HG02678 (cell line): ENCODE measurements around the gene MRPL36.

Experiments used
- ATAC-seq: cut with Tn5 transposase; IDR thresholded peaks from one replicate; pipeline ENCODE4 v1.9.1; 2021; ENCODE audit warnings: mild to moderate bottlenecking, moderate library complexity; ENCODE audit not compliant: unreplicated experiment

Gene MRPL36

DNA sequence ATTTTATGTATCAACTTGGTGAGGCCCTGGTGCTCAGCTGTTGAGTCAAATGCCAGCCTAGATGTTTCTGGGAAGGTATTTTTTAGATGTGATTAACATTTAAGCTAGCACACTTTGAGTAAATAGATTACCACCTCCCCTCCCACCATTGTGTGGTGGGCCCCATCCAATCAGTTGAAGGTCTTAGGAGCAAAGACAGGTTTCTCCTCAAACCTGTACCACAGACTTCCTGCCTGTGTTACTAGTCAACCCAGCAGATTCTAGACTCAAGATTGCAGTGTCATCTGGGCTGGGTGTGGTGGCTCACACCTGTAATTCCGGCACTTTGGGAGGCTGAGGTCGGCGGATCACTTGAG, 33.8 kb downstream of the MRPL36 start:
- no peak for ATAC-seq

DNA sequence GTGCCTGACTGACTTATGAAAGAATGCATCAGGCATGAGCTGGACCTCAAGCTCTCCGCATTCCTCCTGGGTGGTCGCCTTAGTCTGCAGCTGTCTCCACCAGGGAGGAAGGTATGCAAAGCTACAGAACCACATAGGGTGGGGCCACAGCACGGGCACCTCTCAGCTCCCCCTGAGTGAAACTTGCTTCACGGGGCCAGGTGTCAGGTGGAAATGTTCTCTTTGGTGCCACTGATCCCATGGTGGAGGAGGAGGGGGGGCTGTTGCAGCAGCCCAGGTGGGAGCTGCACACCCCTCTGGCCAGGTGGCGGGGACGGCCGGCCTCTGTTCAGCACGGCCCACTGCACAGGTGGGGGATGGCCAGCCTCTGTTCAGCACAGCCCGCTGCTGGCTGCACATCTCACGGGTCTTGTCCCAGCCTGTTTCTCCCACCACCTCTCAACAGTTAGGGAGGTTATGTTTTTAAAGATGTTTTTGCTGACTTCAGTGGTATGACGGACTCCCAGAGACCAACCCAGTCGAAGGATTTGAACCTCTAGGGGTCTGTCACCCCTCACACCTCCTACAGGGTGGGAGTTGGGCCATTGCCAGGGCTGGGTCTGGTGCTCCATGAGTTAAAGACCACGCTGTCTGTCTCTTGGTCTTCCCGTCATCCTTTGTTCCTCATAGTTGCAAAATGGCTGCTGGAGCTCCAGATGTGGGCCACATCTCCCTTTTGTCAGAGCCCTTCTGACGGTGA, 34.3 kb downstream of the MRPL36 start:
- ATAC-seq, result peak; percentile 37

DNA sequence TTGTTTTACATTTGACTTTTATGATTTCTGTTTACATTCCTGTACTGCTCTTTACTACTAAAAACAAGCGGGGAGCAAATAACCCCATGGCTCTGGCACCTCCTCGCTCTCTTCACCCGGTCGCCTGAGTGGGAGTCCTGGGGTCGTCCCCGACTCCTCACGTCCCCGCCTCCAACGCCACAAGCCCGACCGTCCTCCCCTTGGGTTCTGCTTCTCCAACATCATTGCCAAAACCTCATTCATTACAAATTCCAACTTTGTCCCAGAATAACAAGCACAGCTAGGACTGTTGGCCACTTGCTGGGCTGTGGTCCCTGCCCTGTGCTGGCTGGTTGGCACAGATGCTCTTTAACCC, 35.1 kb downstream of the MRPL36 start:
- ATAC-seq, result no peak

DNA sequence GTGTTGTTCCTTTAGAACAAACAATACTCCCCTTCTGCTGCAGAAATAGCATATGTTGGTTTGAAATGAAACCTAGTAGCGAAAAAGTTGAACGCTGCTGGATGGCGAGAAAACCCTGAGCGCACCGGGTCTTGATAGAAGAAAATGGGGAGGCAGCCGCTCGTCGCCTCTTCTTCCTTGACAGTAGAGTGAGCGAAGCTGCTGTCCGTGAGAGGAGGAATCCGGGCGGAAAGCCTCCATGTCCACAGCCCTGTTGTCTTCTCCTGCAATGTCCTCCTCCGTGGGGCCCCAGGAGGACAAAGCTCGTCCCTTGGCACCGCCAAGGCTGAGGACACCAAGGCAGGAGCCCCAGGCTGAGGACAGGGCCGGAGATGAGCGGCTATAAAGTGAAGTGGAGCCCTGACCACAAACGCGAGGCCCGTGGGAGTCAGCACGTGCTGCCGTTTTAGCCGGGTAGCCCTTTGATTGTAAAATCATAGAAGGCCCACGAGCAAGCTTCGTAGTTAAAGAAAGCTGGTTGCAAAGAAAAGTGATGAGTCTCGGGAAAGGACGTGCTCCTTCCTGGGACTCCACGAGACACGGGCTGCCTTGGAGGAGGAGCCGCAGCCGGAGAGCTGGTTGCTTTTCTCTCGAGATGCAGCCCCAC, 35.6 kb downstream of the MRPL36 start:
- no peak for ATAC-seq

GRCh38 chr5:1763548-1763911, 36.1 kb downstream of the MRPL36 start:
- no peak for ATAC-seq

DNA sequence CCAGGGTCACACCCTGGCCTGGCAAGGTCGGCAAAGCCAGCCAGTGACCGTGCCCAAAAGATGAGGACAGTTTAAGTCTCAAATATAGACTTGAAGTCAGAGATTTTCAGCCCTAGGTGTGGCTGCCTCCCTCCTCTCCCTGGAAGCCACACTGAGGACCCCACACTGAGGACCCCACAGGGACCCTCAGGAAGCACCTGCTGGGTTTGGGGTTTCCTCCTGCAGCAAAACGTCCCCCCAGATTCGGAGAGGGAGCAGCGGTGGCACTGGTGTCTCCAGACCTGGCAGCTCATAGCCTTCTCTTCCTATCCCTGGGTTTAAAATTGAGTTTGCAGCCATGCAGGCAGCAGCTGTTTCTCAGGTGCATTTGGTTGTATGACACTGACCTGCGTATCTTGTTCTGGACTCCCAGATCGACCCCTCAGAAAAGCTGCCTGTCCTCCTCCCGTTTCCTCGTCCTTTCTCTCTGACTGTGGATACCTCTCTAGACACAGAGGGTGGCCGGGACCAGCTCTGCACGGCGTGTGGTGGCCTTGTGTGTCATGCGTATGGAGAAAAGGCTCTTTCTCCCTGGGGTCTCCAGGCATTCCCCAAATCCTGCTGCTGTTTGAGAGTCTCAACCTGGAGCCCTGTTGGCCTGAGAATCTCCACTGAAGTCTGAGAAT, 36.6 kb downstream of the MRPL36 start:
- no peak for ATAC-seq

- no peak for ATAC-seq
Observed at GRCh38 chr5:1762121-1762882, 37.3 kb downstream of the MRPL36 start.

GRCh38 chr5:1761453-1761755, 38.2 kb downstream of the MRPL36 start:
- no peak for ATAC-seq

GRCh38 chr5:1760656-1761452, 38.8 kb downstream of the MRPL36 start:
- no peak for ATAC-seq

- no peak for ATAC-seq
Observed at GRCh38 chr5:1760231-1760630, 39.4 kb downstream of the MRPL36 start.

DNA sequence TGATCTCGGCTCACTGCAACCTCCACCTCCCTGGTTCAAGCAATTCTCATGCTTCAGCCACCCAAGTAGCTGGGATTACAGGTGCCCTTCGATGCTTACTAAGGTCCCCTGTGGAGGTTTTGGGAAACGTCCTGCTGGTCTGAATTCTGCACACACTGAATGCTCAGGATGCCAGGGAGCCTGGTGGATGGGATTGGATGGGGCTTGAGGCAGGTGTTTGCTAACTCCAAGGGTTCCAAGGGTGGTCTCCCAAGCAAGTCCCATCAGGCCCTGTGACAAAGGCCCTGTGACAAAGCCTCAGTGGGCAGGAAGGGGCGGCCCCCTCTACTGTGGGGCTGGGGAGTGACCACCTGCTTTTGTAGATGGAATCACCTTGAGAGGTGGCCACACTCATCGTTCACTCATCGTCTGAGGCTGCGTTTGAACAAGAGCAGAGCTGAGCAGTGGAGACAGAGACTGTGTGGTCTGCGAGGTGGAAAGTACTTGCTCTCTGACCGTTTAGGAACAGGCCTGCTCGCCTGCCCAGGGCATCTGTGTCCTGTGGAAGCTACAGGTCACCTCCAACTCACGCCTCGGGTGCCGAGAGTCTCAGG, 40.2 kb downstream of the MRPL36 start:
- no peak for ATAC-seq

GRCh38 chr5:1758574-1758973, 41.1 kb downstream of the MRPL36 start:
- no peak for ATAC-seq

GRCh38 chr5:1757511-1757910, 42.1 kb downstream of the MRPL36 start:
- ATAC-seq, result no peak

DNA sequence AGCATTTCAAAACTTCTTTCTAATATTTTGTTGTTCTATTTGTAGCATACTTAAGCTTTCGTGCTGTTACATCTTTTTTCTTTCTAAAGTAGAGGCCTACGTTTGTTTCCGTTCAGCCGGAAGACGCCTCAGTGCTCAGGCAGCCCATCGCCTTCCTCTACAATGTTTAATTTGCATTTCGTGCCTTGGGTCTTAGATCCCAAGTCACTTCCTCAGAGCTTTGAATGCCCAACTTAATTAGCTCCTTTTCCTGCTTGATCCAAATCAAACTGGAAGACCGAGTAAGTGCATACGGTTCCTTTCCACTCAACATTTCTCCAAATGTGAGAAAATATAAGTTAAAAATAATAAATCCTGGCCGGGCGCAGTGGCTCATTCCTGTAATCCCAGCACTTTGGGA, 43.2 kb downstream of the MRPL36 start:
- no peak for ATAC-seq

DNA sequence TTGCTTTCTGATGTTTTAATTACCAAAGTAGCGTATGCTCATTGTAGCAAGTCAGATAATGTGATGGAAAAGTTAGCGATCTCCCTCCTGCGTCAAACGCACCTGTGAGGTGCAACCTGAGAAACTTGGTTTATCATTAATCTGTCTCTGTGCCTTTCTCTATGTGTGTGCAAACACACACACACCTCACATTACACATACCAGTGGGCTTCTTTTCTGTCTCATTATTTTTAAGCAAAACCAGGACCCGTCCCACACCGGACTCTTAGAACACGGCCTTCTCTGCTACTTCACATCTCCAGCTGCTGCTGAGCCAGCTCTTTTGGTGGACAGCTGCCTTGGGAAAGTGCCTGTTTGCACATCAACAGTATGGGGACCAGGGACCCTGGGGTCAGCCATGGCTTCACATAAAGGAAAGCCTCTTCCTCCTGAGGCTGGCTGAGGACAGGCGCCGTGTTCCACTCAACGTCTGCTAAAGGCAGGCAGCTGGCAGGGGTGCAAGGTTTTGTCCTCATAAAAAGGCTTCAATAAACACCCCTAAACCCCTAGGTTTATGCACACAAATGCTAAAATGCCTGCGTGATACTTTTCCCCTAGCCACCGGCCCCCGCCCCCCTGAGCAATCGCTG, 44.2 kb downstream of the MRPL36 start:
- ATAC-seq, result no peak

DNA sequence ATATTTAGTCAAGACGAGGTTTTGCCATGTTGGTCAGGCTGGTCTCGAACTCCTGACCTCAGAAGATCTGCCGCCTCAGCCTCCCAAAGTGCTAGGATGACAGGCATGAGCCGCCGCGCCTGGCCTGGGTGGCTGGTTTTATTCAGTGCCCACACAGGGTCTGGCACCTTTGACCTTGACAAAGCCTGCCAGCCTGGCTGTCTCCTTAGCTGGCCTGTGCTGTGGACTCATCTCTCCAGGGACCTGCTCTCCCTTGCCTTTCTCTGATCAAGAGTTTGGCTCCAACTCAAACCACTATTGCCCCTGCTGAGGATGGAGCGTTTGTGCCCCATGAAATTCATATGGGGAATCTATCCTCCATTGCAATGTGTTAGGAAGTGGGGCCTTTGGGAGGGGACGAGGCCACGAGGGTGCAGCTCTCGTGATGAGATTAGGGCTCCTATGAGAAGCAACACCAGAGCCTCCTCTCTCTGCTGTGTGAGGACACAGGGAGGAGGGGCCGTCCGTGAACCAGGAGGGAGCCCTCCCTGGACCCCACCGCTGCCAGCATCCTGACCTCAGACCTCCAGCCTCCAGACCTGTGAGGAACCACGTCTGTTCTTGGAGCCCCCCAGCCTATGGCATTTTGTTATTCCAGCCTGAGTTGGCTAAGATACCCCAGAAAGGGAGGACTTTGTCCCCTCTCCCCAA, 45.0 kb downstream of the MRPL36 start:
- no peak for ATAC-seq

- ATAC-seq, result no peak
Observed at GRCh38 chr5:1753490-1753889, 46.1 kb downstream of the MRPL36 start.

- no peak for ATAC-seq
Observed at GRCh38 chr5:1752881-1753280, 46.8 kb downstream of the MRPL36 start.
